ENCODE measurements around the gene FIGNL2.

DNA sequence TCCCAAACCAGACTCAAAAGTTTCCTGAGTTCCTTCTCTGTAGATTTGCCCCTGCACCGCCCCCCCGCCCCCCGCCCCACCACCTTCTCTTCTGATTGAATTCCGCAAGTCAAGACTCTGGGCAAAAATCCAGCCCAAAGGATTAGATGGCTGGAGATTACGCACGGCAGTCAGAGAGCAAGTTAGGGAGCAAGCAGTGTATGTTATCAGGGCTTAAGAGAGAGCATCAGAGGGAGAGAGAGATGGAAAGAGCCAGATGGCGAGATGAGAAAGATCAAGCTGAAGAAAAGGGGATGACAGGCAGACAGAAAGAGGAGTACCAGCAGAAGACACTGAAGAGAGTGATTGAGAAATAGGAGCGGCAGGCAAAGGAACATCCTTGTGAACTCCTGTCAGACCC lies 25.5 kb upstream of the FIGNL2 start:
- TF ChIP-seq BHLHE40 (IDR thresholded peaks at IDR 0.05; ENCODE audit: low read depth, low read length) (no peak), MAFK (IDR thresholded peaks at IDR 0.05; ENCODE audit: low read depth, low read length) (no peak), CEBPB (IDR thresholded peaks at IDR 0.05; ENCODE audit: low read depth, low read length) (no peak), RAD21 (IDR thresholded peaks at IDR 0.05; ENCODE audit: low read length) (no peak), POLR2A (IDR thresholded peaks at IDR 0.05; ENCODE audit: low read depth, low read length) (no peak), CHD1 (IDR thresholded peaks at IDR 0.05; ENCODE audit: low read depth, low read length) (no peak)
- TF ChIP-seq, protein P1, sequence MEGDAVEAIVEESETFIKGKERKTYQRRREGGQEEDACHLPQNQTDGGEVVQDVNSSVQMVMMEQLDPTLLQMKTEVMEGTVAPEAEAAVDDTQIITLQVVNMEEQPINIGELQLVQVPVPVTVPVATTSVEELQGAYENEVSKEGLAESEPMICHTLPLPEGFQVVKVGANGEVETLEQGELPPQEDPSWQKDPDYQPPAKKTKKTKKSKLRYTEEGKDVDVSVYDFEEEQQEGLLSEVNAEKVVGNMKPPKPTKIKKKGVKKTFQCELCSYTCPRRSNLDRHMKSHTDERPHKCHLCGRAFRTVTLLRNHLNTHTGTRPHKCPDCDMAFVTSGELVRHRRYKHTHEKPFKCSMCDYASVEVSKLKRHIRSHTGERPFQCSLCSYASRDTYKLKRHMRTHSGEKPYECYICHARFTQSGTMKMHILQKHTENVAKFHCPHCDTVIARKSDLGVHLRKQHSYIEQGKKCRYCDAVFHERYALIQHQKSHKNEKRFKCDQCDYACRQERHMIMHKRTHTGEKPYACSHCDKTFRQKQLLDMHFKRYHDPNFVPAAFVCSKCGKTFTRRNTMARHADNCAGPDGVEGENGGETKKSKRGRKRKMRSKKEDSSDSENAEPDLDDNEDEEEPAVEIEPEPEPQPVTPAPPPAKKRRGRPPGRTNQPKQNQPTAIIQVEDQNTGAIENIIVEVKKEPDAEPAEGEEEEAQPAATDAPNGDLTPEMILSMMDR (conservative IDR thresholded peaks at IDR 0.05; ENCODE audit: low read depth, low read length), result no peak

Data from IMR-90 (cell line).